HepG2 (cell line): ENCODE data around the gene GLRX5. TPM values are rescaled to one million over a fixed set of nuclear protein-coding genes. Genes with fewer than 3 reads are reported as not detected.

ENCODE experiments used
- CHD4 ChIP-seq: fragments of 200-600 bp; sonication (generic); IDR thresholded peaks from 2 replicates; pipeline ENCODE4 v1.7.0; 2017; ENCODE audit warnings: mild to moderate bottlenecking, low read length, borderline replicate concordance
- FOXA3 ChIP-seq: IDR thresholded peaks from 2 replicates; pipeline ENCODE4 v1.6.1; 2016; ENCODE audit warnings: missing genetic modification reagents, missing compliant biosample characterization
- GZF1 ChIP-seq: sonication (generic); formaldehyde crosslinking; IDR thresholded peaks from 2 replicates; pipeline ENCODE4 v1.5.1; 2020; ENCODE audit warnings: mild to moderate bottlenecking, missing genetic modification reagents
- HINFP ChIP-seq: sonication (generic); formaldehyde crosslinking; IDR thresholded peaks from 2 replicates; pipeline ENCODE4 v1.4.0; 2020; ENCODE audit warnings: low read depth, mild to moderate bottlenecking, missing genetic modification reagents
- HIVEP1 ChIP-seq: sonication (generic); formaldehyde crosslinking; IDR thresholded peaks from 2 replicates; pipeline ENCODE4 v1.4.0; 2020; ENCODE audit warnings: mild to moderate bottlenecking, missing genetic modification reagents
- HNRNPL ChIP-seq: fragments of 200-400 bp; formaldehyde crosslinking; IDR thresholded peaks from 2 replicates; pipeline ENCODE4 v1.6.1; 2017; ENCODE audit warnings: mild to moderate bottlenecking, low read depth, low read length
- IKZF5 ChIP-seq: IDR thresholded peaks from 2 replicates; pipeline ENCODE4 v1.6.1; 2018; ENCODE audit warnings: missing genetic modification reagents, mild to moderate bottlenecking, missing compliant biosample characterization
- MXI1 ChIP-seq: IDR thresholded peaks from 3 replicates; pipeline ENCODE4 v1.6.1; 2012; ENCODE audit warnings: low read depth, low read length, inconsistent platforms, borderline replicate concordance
- POGK ChIP-seq: sonication (generic); formaldehyde crosslinking; conservative IDR thresholded peaks from 2 replicates; pipeline ENCODE4 v1.8.0; 2022; ENCODE audit warnings: mild to moderate bottlenecking, moderate library complexity, missing genetic modification reagents
- SPEN ChIP-seq: sonication (generic); formaldehyde crosslinking; IDR thresholded peaks from 2 replicates; pipeline ENCODE4 v1.5.1; 2020; ENCODE audit warnings: low read depth, mild to moderate bottlenecking, missing genetic modification reagents
- STAT6 ChIP-seq: sonication (generic); formaldehyde crosslinking; IDR thresholded peaks from 2 replicates; pipeline ENCODE4 v1.4.0; 2020; ENCODE audit warnings: missing genetic modification reagents, mild to moderate bottlenecking, borderline replicate concordance
- THAP8 ChIP-seq: sonication (generic); formaldehyde crosslinking; IDR thresholded peaks from 2 replicates; pipeline ENCODE4 v1.5.1; 2020; ENCODE audit warnings: missing genetic modification reagents, mild to moderate bottlenecking, borderline replicate concordance
- ZBTB20 ChIP-seq: sonication (generic); formaldehyde crosslinking; IDR thresholded peaks from 2 replicates; pipeline ENCODE4 v1.8.1; 2023; ENCODE audit warnings: missing genetic modification reagents, low read depth, mild to moderate bottlenecking, borderline replicate concordance
- ZNF143 ChIP-seq: sonication (generic); formaldehyde crosslinking; IDR thresholded peaks from 2 replicates; pipeline ENCODE4 v1.4.0; 2020; ENCODE audit warnings: missing genetic modification reagents
- ZNF34 ChIP-seq: sonication (generic); formaldehyde crosslinking; IDR thresholded peaks from 2 replicates; pipeline ENCODE4 v1.4.0; 2020; ENCODE audit warnings: mild to moderate bottlenecking, missing genetic modification reagents, borderline replicate concordance
- ZNF629 ChIP-seq: sonication (generic); formaldehyde crosslinking; conservative IDR thresholded peaks from 2 replicates; pipeline ENCODE4 v1.5.0; 2020; ENCODE audit warnings: missing genetic modification reagents
- ZNF775 ChIP-seq: sonication (generic); formaldehyde crosslinking; IDR thresholded peaks from 2 replicates; pipeline ENCODE4 v1.4.0; 2020; ENCODE audit warnings: missing genetic modification reagents, mild to moderate bottlenecking, moderate library complexity, borderline replicate concordance
- ZNF788 ChIP-seq: sonication (generic); formaldehyde crosslinking; IDR thresholded peaks from 2 replicates; pipeline ENCODE4 v1.5.0; 2020; ENCODE audit warnings: mild to moderate bottlenecking, missing genetic modification reagents, borderline replicate concordance
- ZSCAN21 ChIP-seq: sonication (generic); formaldehyde crosslinking; IDR thresholded peaks from 2 replicates; pipeline ENCODE4 v1.8.0; 2022; ENCODE audit warnings: mild to moderate bottlenecking, missing genetic modification reagents, moderate library complexity, borderline replicate concordance
- polyA plus RNA-seq, 8 experiments: library from polyadenylated mRNA; depleted of rRNA in 3 of 8; stranded (reverse) in 7 of 8; unstranded in 1 of 8; fragments of >200 nt; fragmentation: Illumina TruSeq in 4 of 8; extraction: Trizol in 4 of 8; gene quantifications; 2 replicates each; pipeline versions ENCODE4 v1.2.1 to v1.2.3, GENCODE V29; 2011 to 2016; ENCODE audit warnings: low read depth in 4 of 8, missing spikeins in 1 of 8, mixed read lengths in 1 of 8; ENCODE audit not compliant: insufficient read depth in 1 of 8
- total RNA-seq, 5 experiments: library from RNA; depleted of rRNA; stranded (reverse); fragments of >200 nt; fragmentation: Illumina TruSeq; extraction: Trizol; gene quantifications; 2 replicates each; pipeline ENCODE4 v1.2.3, GENCODE V29; 2016; ENCODE audit warnings: low read depth in 1 of 5

GLRX5 gene
- total and polyA plus RNA-seq, 2 of the 13 experiments (the other 11 are each of a cell fraction or from before 2014, with no cell fraction given): 122 to 146 TPM

GRCh38 chr14:95549656-95550585 is 15.1 kb downstream of the GLRX5 start (continued):
- TF ChIP-seq SPEN (peak; percentile 87), STAT6 (no peak), GZF1 (no peak), ZNF629 (CRISPR knock-in tag) (0 out of 2 replicates have a peak, but pooled peaks have one; percentile 31), HINFP (CRISPR knock-in tag) (peak; percentile 68; the same call in 1 of the 2 replicates), ZNF143 (peak; percentile 48; the same call in 1 of the 2 replicates), ZNF788 (peak; percentile 56; the same call in 1 of the 2 replicates), MXI1 (peak; percentile 21; the same call in 1 of the 3 replicates), IKZF5 (CRISPR knock-in tag) (peak; percentile 90), HNRNPL (0 out of 2 replicates have a peak, but pooled peaks have one; percentile 27), FOXA3 (peak; percentile 90), HIVEP1 (peak; percentile 37; the same call in 1 of the 2 replicates), POGK (CRISPR knock-in tag) (0 out of 2 replicates have a peak, but pooled peaks have one; percentile 25), THAP8 (CRISPR knock-in tag) (no peak), ZBTB20 (CRISPR knock-in tag) (peak; percentile 82; the same call in 1 of the 2 replicates), ZNF775 (CRISPR knock-in tag) (no peak), CHD4 (no peak), ZSCAN21 (CRISPR knock-in tag) (peak; percentile 79; the same call in 1 of the 2 replicates), ZNF34 (peak; percentile 80; the same call in 1 of the 2 replicates)
